Stimulated activated CD4-positive, alpha-beta T cell treated with anti-CD3 and anti-CD28 coated beads, Interleukin-4, amount 100 ng/mL, for 1 hour (primary cell): ENCODE measurements around the gene CHST1.

Source experiments
- DNase-seq: peaks from one replicate; pipeline ENCODE4 v3.0.0-alpha.2; 2020

The CHST1 gene, protein sequence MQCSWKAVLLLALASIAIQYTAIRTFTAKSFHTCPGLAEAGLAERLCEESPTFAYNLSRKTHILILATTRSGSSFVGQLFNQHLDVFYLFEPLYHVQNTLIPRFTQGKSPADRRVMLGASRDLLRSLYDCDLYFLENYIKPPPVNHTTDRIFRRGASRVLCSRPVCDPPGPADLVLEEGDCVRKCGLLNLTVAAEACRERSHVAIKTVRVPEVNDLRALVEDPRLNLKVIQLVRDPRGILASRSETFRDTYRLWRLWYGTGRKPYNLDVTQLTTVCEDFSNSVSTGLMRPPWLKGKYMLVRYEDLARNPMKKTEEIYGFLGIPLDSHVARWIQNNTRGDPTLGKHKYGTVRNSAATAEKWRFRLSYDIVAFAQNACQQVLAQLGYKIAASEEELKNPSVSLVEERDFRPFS

DNA sequence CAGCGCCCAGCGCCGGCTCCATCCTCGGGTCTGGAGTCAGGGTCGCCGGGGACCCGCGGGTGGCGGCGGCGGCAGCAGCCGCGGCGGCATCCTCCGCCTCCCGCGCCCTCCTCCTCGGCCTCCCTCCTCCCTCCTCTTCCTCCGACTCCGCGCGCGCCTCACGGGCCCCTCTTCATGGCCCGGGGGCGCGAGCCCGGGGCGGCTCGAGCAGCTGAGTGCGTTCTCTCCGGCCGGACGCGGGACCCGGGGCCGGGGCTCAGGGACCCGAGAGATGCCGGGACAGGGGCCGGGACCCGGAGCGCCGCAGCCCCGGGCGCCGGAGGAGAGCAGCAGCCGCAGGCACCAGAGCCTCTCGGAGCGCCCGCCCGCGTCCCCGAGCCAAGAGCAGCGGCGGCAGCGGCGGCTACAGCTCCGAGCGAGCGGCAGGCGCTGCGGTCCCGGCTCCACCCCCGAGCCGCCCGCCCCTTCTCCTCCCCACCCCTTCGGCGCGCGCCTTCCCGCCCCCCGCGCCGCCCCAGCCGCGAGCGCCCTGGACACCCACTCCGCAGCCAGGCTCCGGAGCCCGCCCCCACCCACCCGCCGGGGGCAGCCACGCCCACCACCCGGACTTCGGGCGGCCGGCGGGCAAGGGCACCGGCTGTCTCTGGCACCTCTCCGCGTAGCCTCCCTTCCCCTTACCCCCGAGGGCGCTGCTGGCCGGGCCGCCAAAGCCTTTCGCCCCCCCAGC, at the start of gene CHST1:
CHST1 (minus strand) TSS at position 417 of the 727 bp plus-strand sequence. CDS start 14,699 bp downstream, outside the sequence.
- peak; percentile 21 for DNase-seq

DNA sequence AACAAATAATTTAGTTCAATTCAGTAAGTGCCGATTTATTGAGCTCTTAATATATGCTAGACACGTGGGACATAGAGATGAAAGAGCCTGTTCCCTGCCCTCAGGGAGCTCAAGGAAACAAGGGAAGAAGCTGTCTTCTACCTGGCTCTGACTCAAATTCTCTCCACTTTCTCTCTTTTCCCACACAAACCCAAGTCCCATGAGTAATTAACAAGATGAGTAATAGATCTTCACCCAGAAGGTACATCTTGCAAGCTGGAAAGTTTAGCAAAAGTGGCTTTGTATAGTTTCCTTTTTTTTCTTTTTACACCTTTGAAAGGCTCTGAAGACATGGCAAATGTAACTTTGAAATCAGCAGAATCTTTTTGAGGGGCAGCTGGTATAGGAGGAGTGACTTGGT, 48.2 kb upstream of the CHST1 start:
- no peak for DNase-seq

DNA sequence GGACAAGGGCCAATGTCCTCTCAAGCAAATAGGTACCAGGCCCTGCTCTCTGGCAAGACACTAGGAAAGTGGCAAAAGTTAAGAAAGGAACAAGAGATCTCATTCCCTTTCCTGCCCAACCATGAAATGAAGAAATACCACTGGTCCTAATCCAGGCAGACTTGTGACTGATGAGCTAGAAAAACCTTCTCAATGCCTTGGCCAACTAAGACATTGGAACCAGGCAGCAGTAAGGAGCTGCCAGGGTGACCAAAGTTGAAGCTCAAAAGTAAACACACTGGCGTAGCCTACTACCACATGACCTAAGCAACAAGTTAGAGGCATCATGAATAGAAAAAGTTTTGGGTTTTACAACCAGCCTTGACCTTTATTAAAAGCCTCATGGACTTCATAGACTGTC, 45.1 kb upstream of the CHST1 start:
- DNase-seq = no peak

DNA sequence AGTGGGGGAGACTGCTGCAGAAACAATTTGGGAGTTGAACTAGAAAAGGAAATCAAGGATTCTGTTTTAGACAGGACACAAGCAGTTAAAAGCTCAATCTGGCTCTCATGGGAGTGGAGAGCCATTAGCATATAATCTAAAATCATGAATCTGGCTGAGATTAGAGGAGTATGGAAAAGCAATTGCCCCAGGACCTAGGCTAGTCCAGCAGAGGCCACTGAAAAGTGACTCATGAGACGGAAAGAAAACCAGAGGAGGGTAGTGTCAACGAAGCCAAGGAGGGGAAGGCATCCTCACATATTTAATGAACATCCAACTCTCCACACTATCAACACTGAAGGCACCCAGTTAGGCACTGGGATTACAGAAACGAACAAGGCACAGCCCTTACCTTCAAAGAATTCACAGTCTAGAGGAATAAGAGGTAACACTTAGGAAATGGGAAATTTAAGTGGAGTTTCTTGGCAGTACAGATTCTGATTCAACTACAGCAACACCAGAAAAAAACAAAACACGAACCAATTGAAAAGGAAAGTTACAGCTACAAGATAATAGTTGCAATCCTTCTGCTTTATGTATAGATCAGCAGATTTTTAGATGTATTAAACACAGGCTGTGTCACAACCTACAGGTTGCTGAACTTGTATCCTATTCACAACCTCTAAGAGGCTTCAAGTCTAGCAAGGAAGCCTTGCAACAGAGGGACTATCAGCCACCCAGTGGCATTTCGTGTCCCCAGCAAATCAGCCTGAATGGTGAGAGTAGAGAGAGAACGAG, 43.7 kb upstream of the CHST1 start:
- no peak for DNase-seq

DNA sequence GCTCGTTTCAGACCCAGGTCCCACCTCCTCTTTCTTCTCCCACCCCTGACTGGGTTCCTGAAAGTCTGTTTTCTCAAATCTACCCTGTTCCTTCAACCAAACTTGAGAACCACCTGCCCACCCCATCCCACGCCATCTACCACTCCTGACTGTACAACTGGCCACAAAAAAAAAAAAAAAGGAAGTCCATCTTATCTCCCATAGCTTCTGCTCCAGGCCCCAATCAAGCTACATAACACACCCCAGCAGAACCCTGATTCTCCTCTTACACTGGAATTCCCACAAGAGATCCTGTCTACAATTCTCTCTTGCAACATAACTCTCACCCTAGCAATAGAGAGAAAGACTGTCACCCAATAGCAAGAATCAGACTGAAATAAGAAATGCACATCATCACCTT, 39.2 kb upstream of the CHST1 start:
- no peak for DNase-seq

DNA sequence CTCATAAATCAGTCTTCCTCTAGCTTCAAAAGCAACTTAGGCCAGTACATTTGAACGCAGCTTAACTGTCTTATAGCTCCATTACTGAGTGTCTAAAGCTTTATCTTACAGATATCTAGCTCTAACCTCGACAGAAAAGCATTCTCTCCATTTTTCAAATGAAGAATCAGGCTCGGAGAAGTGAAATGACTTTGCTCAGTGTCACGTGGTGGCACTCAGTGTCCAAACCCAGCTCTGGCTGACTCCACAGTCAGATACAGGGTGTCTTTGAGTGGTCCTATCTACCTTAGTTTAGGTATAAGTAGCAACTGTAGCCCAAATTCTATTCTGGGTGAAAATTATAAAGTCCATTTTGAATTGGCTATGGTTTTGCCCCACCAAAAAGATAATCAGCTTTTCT, 38.7 kb upstream of the CHST1 start:
- no peak for DNase-seq

DNA sequence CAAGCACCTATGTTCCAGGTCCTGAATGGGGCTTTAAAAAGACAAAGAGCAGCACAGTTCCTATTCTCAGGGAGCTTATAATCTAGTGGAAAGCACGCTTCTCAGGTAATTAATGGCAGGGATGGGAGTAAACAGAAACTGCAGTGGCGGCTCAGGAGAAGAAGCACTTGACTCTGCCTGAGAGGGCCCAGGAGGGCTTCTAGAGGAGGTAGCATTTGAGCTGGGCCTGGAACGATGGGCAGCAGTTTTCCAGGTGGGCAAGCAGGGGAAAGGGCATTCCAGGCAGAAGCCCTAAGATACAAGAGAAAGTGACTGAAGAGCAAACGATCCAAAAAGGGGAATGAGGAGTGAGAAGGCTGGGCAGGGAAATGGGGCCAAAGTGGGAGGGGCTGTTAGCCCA, 37.1 kb upstream of the CHST1 start:
- no peak for DNase-seq

DNA sequence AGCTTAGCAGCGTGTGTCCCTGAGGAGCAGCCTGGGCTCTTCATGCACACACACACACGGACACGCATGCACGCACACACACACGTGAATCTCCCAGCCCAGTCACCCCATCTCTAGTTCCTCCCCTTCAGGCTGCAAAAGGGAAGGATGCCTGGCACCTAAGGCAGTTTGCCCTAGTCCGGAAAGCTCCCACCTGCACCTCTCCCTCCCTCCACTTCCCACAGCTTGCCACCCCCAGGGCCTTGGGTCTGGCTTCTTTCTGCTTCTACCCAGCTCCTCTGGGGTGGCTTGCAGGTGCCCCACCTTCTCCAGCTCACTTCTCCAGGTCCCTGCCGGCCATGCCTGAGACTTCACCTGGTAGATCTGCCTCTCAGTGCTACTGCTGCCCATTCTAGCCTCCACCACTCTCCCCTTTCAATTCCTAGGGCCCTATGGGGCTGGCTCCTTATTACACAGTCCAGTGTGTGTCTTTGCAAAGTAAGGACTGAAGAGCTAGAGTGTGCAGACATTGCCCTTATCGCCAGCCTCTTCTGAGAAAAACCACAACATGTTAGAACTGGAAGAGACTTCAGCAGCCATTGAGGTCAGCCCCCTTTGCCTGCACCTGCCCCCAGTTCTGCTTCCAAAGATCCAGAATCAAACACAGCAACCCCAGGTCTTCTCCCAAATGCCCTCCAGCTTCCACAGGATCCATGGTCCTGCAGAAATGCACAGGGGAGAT, 33.5 kb upstream of the CHST1 start:
- DNase-seq = no peak

DNA sequence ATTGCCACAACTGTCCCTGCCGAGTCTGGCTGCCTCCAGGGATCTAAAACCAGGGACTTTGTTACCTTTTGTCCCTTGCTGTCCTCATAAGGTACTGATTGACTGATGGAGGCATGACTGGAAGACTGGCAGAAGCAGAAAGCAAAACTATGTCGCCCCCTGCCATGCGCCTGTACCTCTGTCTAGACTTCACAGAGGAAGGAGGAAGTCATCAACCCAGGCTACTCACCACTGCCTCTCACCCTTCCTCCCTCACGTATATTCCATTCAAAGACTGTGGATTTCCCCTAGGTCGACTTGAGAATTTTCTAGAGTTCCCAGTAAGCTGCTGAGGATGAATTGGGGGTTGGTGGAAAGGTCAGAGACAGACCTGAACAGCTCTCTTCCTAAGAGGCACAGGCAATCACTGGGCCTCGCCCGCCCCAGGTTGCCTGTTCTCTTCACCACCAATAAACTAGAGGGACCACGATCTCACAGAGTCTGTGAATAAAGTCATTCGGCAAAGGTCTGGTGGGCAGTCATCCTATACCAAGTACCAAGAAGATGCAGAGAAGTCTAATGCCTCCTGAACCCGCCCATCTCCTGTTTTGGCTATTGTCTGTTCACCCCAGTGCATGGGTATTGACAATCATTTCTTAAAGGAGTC, 27.5 kb upstream of the CHST1 start:
- DNase-seq = no peak

DNA sequence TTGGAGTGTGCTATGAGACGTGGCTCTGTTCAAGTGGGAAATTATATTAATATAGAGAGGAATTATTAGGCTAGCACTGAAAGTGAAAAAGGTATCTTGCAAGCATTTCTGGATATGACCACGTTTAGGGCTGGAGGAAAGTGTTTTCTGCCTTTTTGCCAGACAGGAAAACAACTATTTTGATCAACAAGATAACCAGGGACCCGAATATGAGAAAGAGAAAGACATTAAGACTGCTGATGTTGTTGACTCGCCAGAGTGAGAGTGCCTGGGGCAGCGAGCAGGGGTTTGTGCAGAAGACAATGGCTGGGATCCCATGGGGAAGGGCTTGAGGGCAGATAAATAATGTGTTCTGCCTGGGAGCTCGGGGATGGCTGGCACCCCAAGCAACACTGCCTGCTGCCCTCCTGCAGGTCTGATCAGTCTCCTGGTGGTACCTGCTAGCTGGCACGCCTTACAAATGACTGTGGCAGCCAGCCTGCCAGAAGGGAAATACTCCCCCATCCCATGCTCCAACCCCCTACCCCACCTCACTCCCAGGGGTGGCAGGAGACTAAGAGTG, 23.1 kb upstream of the CHST1 start:
- DNase-seq = no peak

DNA sequence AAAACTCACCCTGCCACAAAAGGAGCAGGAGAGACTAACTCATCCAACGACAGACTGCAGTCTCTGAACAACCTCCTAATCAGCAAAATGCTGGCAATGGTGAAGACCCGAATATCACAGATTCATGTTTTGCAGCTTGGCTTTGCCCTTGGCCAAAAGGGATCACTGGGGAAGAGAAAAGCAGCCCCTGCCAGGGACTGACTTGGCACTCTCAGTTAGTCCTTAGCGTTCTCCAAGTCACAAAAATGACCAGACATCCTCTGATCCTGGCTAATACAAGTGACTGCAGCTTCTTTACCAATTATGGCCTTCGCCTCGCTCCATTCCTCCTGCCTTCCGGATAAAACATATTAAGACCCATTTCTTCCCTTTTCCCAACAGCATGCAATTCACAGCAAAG, 22.4 kb upstream of the CHST1 start:
- DNase-seq = no peak

DNA sequence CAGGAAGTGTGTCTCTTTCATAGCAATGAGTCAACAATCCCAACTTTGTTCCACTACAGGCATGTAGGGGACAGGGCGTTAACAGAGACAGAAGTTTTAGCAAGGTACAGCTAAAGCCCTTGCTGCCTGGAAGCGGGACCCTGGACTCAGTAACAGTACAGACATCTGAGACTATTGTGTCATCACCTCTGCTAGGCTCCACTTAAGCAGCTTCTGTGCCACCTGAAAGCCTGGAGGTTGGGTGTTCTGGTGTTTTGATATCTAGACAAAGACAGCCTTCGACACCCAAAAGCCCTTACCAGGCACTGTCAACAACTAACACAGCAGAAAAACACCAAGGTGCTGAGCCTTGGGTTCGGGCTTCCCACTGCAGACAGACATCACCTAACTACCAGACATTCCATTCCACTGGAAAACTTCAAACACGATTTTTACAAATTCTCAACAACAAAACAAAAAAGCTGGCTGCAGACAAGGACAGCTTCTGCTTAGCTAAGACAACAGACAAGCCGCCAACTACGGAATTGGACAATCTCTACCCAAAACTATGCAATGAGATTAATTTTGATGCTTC, 20.6 kb upstream of the CHST1 start:
- DNase-seq = no peak

DNA sequence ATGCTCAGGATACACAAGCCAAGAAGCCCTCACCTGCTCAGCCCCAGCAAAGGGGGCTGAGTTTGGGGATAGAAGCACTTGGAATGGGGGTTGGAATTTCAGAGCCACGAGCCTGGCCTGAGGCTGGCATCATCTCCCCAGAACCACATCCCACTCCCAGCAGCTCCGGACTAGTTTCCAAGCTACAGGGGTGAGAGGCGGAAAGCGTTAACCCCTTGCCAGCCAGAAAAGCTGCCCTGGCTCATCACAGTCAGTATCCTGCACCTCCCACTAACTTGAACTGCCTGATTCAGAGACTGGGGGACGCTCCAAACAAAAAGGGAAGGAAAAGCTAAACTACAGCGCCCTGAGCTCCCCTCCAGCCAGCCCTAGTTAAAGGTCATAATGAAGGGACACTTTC, 19.0 kb upstream of the CHST1 start:
- no peak for DNase-seq

DNA sequence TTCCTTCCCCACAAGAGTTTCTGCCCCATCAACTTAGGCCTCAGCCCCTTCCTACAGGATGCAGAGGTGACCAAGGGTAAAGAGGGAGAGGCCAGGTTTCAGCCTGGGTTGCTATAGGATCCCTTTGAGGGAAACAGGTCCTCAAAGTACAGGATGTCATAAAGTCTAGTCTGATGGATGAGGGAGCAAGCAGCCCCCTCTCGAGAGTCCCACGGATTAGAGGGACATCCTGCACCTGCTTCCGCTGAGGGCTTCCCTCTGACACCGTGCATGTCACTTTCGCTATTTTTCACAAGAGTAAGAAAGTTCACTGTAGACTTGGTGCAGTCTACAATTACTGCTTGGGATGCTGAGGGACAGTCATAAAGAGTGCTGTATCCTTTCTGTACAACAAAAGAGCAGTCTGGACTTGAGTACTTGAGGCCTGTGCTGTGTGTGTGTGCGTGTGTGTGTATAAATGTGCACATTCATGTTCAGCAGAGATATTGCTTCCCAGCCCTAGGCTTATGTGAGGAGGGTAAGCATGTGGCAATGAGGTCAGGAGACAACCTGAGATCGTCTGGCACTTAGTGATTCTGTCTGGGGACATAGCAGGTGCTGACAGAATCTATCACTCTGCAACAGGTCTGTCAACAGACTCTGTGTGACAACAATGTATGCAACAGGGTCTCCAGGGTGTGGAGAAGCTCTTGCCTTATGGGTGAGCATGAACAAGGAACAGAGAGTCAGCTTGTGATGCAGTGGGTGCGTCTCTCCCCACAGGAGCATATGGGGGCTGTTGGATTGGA, 18.0 kb upstream of the CHST1 start:
- no peak for DNase-seq

DNA sequence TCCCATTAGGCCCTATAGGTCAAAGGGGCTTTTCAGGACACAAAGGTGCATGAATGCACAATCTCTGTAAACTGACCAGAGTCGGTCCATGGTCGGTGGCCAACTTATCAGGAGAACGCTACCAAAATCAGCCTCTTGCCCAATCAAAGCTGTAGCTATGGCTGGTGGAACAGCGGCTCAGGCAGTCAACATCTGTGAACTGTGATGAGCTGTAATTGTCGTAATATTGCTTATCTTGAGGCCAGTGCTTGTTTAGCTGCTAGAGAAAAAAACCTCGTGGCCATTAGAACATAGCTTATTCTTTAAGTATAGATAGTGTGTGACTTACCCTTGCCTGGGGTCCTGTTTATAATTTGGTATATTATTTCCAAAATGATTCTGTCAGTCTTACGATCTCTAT, 14.4 kb upstream of the CHST1 start:
- DNase-seq = no peak

DNA sequence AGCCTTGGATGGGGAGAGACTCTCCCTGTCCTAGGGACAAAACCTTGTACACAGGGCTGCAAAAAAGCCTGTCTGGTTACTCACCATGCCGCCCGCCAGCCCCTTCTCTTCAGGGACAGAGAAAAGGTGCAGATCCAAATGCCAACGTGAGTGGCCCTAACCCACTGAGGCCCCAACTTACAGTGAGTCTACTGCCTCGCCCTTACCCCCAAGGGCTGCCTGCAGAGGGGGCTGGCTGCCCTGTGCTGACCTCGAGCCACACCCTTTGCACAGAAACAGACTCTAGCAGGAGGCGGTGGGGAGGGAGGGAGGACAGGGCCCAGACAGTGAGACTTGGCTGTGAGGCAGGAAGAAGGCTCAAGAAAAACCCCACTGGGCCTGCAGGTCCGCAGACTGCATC, 13.6 kb upstream of the CHST1 start:
- no peak for DNase-seq

DNA sequence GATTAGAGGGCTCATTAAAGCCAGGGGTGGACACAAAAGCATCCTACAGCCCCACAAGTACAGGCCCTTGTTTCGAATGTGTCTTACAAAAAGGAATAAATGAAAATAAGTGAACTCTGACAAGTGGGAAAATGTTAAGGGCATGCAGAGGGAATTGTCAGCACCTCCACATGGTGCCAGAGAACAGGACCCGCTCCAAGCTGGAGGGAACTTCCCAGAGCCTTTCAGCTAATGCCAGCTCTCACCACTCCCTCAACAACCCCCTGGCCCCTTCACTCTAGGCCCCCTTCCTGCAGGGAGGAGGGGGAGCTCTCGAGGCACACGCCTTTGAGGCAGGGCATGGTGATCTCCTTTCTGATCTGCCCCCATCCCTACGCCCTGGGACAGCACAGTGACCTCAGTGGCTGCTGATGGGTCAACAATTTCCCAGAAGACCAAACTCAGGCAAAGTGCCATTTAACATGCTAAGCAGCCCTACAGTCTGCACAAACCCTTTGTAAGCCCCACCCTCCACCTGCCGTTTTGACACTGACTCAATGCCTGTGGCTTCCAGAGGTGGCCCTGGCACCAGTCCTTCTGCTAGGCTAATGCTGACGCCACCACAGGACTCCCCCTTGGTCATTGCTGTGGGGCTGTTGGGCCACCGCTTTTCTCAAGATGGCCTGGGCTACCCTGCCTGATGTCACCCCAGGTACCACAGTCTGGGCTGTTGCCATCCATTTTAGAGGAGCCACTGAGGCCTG, 12.5 kb upstream of the CHST1 start:
- no peak for DNase-seq

DNA sequence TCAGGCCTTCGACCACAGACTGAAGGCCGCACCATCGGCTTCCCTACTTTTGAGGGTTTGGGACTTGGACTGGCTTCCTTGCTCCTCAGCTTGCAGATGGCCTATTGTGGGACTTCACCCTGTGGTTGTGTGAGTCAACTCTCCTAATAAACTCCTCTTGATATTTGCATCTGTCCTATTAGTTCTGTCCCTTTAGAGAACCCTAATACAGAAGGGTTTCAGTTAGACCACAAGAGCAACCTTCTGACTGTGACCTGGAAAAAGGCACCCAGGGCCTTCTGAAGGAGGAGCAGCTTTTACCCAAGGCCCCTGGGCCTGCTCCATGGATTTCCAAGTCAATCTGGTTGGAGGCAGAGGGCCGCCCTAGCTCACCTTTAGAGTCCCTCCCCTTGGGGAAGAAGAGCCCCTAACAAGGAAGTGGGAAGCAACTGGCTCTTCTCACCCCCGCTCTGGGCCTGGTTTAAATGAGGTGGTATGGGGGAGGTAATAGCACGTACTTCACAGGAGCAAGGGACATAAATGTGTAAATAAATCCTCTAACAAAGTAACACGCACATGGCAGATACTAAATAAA, 11.2 kb upstream of the CHST1 start:
- DNase-seq = no peak

DNA sequence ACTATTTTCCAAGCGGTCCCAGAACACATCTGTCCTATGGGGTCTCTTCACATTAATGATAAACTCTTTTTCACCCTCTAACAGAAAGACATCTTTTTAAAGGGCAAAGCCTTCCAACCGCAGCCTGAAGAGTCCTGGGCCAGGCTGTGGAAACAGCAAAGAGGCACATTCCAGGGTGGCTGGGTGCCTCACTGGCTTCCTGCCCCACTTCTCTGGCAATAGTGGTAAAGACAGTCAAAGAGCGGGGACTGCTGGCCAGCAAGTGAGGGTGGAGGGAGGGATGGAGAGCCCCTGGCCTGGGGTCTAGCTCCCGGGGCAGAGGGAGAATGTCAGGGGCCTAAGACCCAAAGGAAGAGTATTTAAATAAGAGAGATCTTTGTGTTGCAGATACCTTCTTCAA, 10.2 kb upstream of the CHST1 start:
- DNase-seq = no peak
